ENCODE measurements around the gene DOHH. TPM values are rescaled to one million over a fixed set of nuclear protein-coding genes. Genes with fewer than 3 reads are reported as not detected.
A peak's percentile ranks its signal among the peaks of the same experiment; 100 is the strongest.

DOHH gene, protein sequence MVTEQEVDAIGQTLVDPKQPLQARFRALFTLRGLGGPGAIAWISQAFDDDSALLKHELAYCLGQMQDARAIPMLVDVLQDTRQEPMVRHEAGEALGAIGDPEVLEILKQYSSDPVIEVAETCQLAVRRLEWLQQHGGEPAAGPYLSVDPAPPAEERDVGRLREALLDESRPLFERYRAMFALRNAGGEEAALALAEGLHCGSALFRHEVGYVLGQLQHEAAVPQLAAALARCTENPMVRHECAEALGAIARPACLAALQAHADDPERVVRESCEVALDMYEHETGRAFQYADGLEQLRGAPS
- total RNA-seq = 10 to 100 TPM; 15.3 to 59.5 (median 42.8) TPM

GRCh38 chr19:3500429-3501101 lies at the start of gene DOHH:
TSS of gene DOHH (minus strand) at chr19:3500674. CDS start at chr19:3496814, 3,860 bp downstream.
- ATAC-seq (peak; percentile 98 to 99), DNase-seq (peak; percentile 91 to 95)
- peaks cover 20 to 24% of the 10 kb centered on the region in 2 donors for H3K4me1 ChIP-seq
- peak within 1 kb of the TSS; percentile 90 to 94 (median 92) for H3K4me3 ChIP-seq
- intact Hi-C loops (cut with DNase I; ENCODE audit: low total_unique reads) = loop anchor here (10.0 kb wide), 1 partner anchor 546 kb away; no protein-coding TSS in a partner anchor
- in situ Hi-C loops (cut with MboI; ENCODE audit: low sequenced_read_pairs in 4 of 4) = no loop called here
- peak within 1 kb of the TSS; percentile 84 to 98 (median 86) for H3K27ac ChIP-seq
- peaks cover 0 to 10% of the 10 kb centered on the region in 2 donors for H3K36me3 ChIP-seq
- H3K9me3 ChIP-seq = no peaks in the 10 kb centered on the region
- TF ChIP-seq, protein P1, sequence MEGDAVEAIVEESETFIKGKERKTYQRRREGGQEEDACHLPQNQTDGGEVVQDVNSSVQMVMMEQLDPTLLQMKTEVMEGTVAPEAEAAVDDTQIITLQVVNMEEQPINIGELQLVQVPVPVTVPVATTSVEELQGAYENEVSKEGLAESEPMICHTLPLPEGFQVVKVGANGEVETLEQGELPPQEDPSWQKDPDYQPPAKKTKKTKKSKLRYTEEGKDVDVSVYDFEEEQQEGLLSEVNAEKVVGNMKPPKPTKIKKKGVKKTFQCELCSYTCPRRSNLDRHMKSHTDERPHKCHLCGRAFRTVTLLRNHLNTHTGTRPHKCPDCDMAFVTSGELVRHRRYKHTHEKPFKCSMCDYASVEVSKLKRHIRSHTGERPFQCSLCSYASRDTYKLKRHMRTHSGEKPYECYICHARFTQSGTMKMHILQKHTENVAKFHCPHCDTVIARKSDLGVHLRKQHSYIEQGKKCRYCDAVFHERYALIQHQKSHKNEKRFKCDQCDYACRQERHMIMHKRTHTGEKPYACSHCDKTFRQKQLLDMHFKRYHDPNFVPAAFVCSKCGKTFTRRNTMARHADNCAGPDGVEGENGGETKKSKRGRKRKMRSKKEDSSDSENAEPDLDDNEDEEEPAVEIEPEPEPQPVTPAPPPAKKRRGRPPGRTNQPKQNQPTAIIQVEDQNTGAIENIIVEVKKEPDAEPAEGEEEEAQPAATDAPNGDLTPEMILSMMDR (IDR thresholded peaks at IDR 0.05 in 4 of 5, conservative IDR thresholded peaks at IDR 0.05 in 1 of 5) = no peak
- TF ChIP-seq POLR2A (IDR thresholded peaks at IDR 0.05) = peak in 1 of 2 donors; percentile 25
- no peaks in the 10 kb centered on the region for H3K27me3 ChIP-seq

DNA sequence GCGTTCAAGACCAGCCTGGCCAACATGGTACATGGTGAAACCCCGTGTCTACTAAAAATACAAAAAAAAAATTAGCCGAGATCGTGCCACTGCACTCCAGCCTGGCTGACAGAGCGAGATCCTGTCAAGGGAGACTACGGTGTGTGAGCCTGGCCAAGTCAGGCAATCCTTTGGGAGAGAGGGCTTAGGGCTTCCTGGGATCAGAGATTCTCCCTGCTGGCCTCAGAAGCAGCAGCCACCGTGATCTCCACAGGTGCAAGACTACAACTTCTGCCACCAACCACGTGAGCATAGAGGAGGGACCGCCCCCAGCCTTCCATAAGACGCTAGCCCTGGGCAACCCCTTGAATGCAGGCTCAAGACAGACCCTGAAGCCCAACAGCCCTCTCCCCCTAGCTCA lies 49.3 kb upstream of the DOHH start:
- DNase-seq (no peak), ATAC-seq (no peak)
- Histone ChIP-seq H3K9me3 (no peaks in the 10 kb centered on the region), H3K27ac (no peak overlapping the region), H3K4me3 (no peak overlapping the region), H3K27me3 (no peaks in the 10 kb centered on the region), H3K36me3 (no peaks in the 10 kb centered on the region), H3K4me1 (peaks cover 0 to 6% of the 10 kb centered on the region in 2 donors)
- no peak for TF ChIP-seq POLR2A (IDR thresholded peaks at IDR 0.05)
- TF ChIP-seq, protein P1 (IDR thresholded peaks at IDR 0.05 in 4 of 5, conservative IDR thresholded peaks at IDR 0.05 in 1 of 5) = no peak
- in situ Hi-C loops (cut with MboI; ENCODE audit: low sequenced_read_pairs in 4 of 4) (no loop called here), intact Hi-C loops (cut with DNase I; ENCODE audit: low total_unique reads) (loop anchor here (5.0 kb wide), 1 partner anchor 32 kb away; no protein-coding TSS in a partner anchor)

DNA sequence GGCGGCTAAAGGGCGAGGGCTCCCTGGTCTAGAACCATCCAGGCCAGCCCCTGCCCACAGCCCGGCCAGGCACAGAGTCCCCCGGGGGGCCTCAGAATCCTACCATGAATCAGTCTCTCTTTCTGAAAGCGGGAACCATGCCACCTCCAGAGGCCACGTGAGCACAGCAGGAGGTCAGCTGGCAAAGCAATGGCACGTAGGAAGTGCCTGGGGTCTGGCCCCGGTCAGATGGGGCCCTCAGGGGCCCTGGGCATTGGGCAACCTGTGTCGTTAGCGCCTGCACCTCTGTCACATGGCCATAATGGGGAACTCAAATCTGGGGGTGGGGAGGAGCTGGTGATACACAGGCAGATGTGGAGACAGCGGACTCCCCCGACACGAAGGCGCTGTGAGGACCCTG lies 48.1 kb upstream of the DOHH start:
- ATAC-seq (no peak), DNase-seq (no peak)
- H3K4me1 ChIP-seq = peaks cover 0 to 6% of the 10 kb centered on the region in 2 donors
- no peaks in the 10 kb centered on the region for H3K9me3 ChIP-seq
- no peak overlapping the region for H3K4me3 ChIP-seq
- TF ChIP-seq POLR2A (IDR thresholded peaks at IDR 0.05) = no peak
- TF ChIP-seq, protein P1 (IDR thresholded peaks at IDR 0.05 in 4 of 5, conservative IDR thresholded peaks at IDR 0.05 in 1 of 5) = no peak
- no peaks in the 10 kb centered on the region for H3K36me3 ChIP-seq
- intact Hi-C loops (cut with DNase I; ENCODE audit: low total_unique reads) (loop anchor here (5.0 kb wide), 1 partner anchor 34 kb away; no protein-coding TSS in a partner anchor), in situ Hi-C loops (cut with MboI; ENCODE audit: low sequenced_read_pairs in 4 of 4) (no loop called here)
- H3K27me3 ChIP-seq = no peaks in the 10 kb centered on the region
- no peak overlapping the region for H3K27ac ChIP-seq

DNA sequence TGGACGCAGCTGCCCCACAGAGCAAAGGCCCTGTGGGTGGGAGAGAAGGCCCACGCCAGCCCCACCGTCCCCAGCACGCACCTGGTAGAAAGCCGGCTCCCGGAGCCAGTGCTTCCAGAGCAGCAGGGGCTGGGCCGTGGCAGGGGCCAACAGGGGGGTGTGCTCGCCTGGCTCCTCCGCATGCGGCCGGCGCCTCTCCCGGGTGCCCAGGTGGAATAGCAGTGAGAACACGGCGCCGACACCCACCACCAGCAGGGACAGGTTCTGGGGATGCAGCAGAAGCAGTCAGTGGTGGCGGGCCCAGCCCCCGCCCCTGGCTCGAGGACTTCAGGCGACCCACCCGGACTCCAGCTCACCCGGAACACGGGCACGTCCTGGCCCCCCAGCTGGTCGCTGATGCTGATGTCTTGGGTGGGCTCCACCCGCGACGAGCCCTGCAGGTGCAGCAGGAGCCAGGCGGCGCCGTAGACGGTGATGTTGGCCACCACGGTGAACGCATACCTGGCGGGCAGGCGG lies 47.4 kb upstream of the DOHH start:
- no peak overlapping the region for H3K27ac ChIP-seq
- ATAC-seq = no peak
- H3K4me3 ChIP-seq = no peak overlapping the region
- H3K36me3 ChIP-seq = no peaks in the 10 kb centered on the region
- intact Hi-C loops (cut with DNase I; ENCODE audit: low total_unique reads) (loop anchor here (5.0 kb wide), 1 partner anchor 34 kb away; no protein-coding TSS in a partner anchor), in situ Hi-C loops (cut with MboI; ENCODE audit: low sequenced_read_pairs in 4 of 4) (no loop called here)
- DNase-seq = no peak
- no peak for TF ChIP-seq POLR2A (IDR thresholded peaks at IDR 0.05)
- TF ChIP-seq, protein P1 (IDR thresholded peaks at IDR 0.05 in 4 of 5, conservative IDR thresholded peaks at IDR 0.05 in 1 of 5) = peak in 1 of 5 experiments; percentile 3
- no peaks in the 10 kb centered on the region for H3K27me3 ChIP-seq
- H3K9me3 ChIP-seq = no peaks in the 10 kb centered on the region
- H3K4me1 ChIP-seq = peaks cover 0 to 3% of the 10 kb centered on the region in 2 donors

Data from gastrocnemius medialis (tissue), 4 donors.